Common myeloid progenitor, CD34-positive (primary cell): ENCODE data around the gene AMBP.

Experiments
- CTCF ChIA-PET: fragments of 350-600 bp; sonication (Branson Sonifier 250); formaldehyde crosslinking; loops from one replicate; lab custom pipeline; 2021; ENCODE audit warnings: antibody characterized with exemption; lab: Charles Lee
- POLR2A ChIA-PET: fragments of 350-600 bp; sonication (Branson Sonifier 250); formaldehyde crosslinking; loops from one replicate; lab custom pipeline; 2021; ENCODE audit warnings: antibody characterized with exemption; lab: Charles Lee
- DNase-seq, 3 donors: peaks; one replicate each; pipeline versions ENCODE4 v3.0.0 to v3.0.0-alpha.2; 2013
- H3K27ac ChIP-seq, 2 experiments: 1 replicate in 1 of 2; 2 replicates in 1 of 2; pipeline ENCODE4 v1.7.0; 2013; ENCODE audit warnings: inconsistent platforms in 2 of 2, low read length in 2 of 2, mild to moderate bottlenecking in 2 of 2, low read depth in 1 of 2, moderate library complexity in 1 of 2; ENCODE audit not compliant: severe bottlenecking in 2 of 2, insufficient read depth in 1 of 2, poor library complexity in 1 of 2
- H3K27me3 ChIP-seq, 5 experiments: replicated peaks in 2 of 5; 1 replicate in 3 of 5; 2 replicates in 2 of 5; pipeline versions ENCODE4 v1.6.1 to v1.7.0; 2013; ENCODE audit warnings: low read length in 4 of 5, mild to moderate bottlenecking in 2 of 5, moderate library complexity in 2 of 5, inconsistent platforms in 1 of 5; ENCODE audit not compliant: insufficient read depth in 5 of 5, control insufficient read depth in 4 of 5
- H3K36me3 ChIP-seq, 4 experiments: 1 replicate in 2 of 4; 2 replicates in 2 of 4; pipeline versions ENCODE4 v1.6.1 to v1.7.0; 2013; ENCODE audit warnings: low read length in 3 of 4, control low read depth in 1 of 4, mild to moderate bottlenecking in 1 of 4; ENCODE audit not compliant: control insufficient read depth in 4 of 4, insufficient read depth in 4 of 4
- H3K4me1 ChIP-seq, 4 experiments: 1 replicate in 3 of 4; 2 replicates in 1 of 4; pipeline versions ENCODE4 v1.6.1 to v1.7.1; 2013; ENCODE audit warnings: low read length in 3 of 4, mild to moderate bottlenecking in 3 of 4, control low read depth in 1 of 4, inconsistent platforms in 1 of 4, moderate library complexity in 1 of 4; ENCODE audit not compliant: control insufficient read depth in 4 of 4, insufficient read depth in 4 of 4; ENCODE audit errors: control extremely low read depth in 1 of 4
- H3K4me3 ChIP-seq, 7 experiments: 1 replicate in 4 of 7; 2 replicates in 3 of 7; pipeline versions ENCODE4 v1.5.1 to v1.7.0; 2013; ENCODE audit warnings: mild to moderate bottlenecking in 7 of 7, low read length in 6 of 7, moderate library complexity in 6 of 7, inconsistent platforms in 2 of 7, low read depth in 2 of 7, control low read depth in 1 of 7; ENCODE audit not compliant: insufficient read depth in 4 of 7, control insufficient read depth in 1 of 7; ENCODE audit errors: extremely low read depth in 1 of 7
- H3K9me3 ChIP-seq, 5 experiments: 1 replicate in 4 of 5; 2 replicates in 1 of 5; pipeline versions ENCODE4 v1.6.1 to v1.7.1; 2013; ENCODE audit warnings: low read length in 4 of 5, mild to moderate bottlenecking in 2 of 5, inconsistent platforms in 1 of 5, low read depth in 1 of 5, moderate library complexity in 1 of 5; ENCODE audit not compliant: control insufficient read depth in 4 of 5, insufficient read depth in 2 of 5; ENCODE audit errors: control extremely low read depth in 1 of 5
- WGBS: methylation state at CpG from one replicate; pipeline ENCODE4 v1.1.5; 2013; ENCODE audit not compliant: insufficient coverage; 5-methylcytosine and 5-hydroxymethylcytosine counted together

Gene AMBP

DNA sequence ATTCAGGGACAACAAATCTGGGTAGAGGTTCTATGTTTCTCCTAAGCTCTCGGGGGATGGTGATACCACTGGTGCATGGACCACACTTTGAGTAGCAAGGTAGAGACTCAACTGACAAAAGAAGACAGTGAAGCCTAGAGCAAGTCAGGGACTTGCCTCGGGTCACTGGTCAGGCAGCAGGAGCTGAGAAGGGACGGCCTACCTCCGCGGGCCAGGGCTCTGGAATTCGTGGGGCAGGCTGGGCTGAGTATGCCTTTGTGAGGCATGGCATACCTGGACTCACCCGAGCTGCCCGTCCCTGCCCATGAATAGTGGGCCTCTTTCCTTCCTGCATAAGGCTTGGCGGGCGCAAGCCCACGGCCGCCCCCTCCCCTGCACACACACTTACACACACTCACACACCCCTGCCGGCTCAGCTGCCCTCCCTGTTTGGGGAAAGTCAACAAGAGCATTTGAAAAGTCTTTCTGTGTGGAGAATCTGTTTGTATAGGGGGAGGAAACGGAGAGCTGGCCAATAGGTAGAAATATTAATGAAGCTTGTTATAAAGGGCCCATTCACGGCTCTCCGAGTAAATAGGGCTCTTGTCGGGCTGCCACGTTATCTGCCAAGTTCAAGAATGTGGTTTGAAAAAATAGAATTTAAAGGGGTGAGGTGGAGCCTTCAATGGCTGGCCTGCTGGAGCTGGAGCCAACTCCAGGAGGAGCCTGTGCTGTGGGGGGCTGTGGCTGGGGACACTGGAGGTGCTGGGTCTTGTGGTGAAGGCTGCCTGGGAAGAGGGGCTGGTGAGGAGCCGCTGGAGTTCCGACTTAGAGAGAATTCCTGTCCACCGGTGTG is 40.1 kb upstream of the AMBP start:
- WGBS, result 73% methylated on average over 14 of the region's 21 CpGs
- no peak for DNase-seq
- Histone ChIP-seq H3K4me3 (no peak overlapping the region), H3K27ac (no peak overlapping the region), H3K27me3 (peaks cover 0 to 30% (median 5%) of the 10 kb centered on the region in 5 experiments), H3K36me3 (no peaks in the 10 kb centered on the region), H3K4me1 (no peaks in the 10 kb centered on the region), H3K9me3 (no peaks in the 10 kb centered on the region)
- POLR2A ChIA-PET, result no interaction called here
- CTCF ChIA-PET, result interaction anchor here (0.8 to 1.1 kb wide), 2 partner anchors 10 to 16 kb away, joined by 3 read pairs; no protein-coding TSS in a partner anchor

- H3K36me3 ChIP-seq, result no peaks in the 10 kb centered on the region
- no peak overlapping the region for H3K27ac ChIP-seq
- no peak for DNase-seq
- peaks cover 0 to 31% (median 5%) of the 10 kb centered on the region in 5 experiments for H3K27me3 ChIP-seq
- ChIA-PET CTCF (interaction anchor here (1.1 kb wide), 1 partner anchor 17 kb away, joined by 3 read pairs; no protein-coding TSS in a partner anchor), POLR2A (no interaction called here)
- no peaks in the 10 kb centered on the region for H3K4me1 ChIP-seq
- no peaks in the 10 kb centered on the region for H3K9me3 ChIP-seq
- WGBS, result 98% methylated on average over 6 of the region's 7 CpGs
- H3K4me3 ChIP-seq, result no peak overlapping the region
Observed at GRCh38 chr9:114117614-114117995, 39.5 kb upstream of the AMBP start.

DNA sequence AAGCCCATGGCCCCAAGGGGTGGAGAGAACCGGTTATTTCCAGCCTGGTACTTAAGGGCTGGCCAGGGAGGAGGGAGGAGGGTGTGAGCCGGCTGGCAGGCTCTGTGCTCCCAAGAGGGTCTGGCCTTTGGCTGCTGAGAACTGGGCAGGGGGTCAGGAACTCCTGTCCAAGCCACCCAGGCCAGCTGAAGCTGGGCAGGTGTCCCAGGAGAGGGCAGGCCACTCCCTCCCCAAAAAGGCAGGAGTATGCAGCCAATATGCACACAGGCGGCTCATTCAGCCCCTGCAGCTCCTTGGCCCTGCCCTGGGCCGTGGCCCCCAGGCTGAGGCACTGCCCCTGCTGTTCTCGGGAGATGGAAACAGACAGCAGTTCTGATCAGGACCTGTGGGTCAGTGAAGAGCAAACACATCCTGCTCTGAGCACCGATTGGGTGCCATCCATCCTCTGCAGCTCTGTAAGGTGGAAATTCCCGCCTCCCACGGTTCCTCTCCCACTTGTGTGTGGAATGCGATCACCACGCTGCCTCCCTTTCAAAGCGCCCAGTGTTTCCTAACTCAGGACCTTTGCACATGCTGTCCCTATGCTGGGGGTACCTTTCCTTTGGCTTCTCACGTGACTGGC is 38.1 kb upstream of the AMBP start:
- no peak for DNase-seq
- no peak overlapping the region for H3K27ac ChIP-seq
- 94% methylated on average over 12 of the region's 12 CpGs for WGBS
- no peaks in the 10 kb centered on the region for H3K36me3 ChIP-seq
- no peak overlapping the region for H3K4me3 ChIP-seq
- ChIA-PET POLR2A (no interaction called here), CTCF (interaction anchor here (0.9 to 1.0 kb wide), 2 partner anchors 8 to 17 kb away, joined by 3 to 4 read pairs; partner anchors contain the start of gene KIF12)
- no peaks in the 10 kb centered on the region for H3K9me3 ChIP-seq
- H3K27me3 ChIP-seq, result peaks cover 0 to 33% (median 6%) of the 10 kb centered on the region in 5 experiments
- no peaks in the 10 kb centered on the region for H3K4me1 ChIP-seq

DNA sequence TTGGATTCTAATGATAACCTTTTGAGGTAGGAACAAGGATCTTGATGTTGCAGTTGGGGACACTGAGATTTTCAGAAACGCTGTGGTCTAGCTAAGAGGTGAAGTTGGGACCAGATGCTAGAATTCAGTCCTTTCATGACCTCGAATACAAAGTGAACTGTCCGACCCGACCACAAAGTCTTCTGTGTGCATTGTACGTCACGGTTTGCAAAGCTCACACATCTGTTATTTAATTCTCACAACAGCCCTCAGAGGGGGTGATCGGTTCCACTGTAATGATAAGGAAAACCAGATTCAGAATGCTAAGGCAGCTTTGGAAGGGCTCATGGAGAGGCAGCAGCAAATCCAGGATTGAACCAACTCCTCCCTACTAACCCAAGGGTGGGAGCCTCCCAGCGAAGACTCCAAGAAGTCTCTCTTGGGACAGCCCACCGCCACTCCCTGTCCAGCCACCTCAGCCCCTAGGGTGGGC is 37.6 kb upstream of the AMBP start:
- H3K9me3 ChIP-seq, result no peaks in the 10 kb centered on the region
- no peaks in the 10 kb centered on the region for H3K4me1 ChIP-seq
- no peaks in the 10 kb centered on the region for H3K36me3 ChIP-seq
- DNase-seq, result no peak
- ChIA-PET CTCF (interaction anchor here (0.8 to 0.9 kb wide), 2 partner anchors 9 to 17 kb away, joined by 3 read pairs; partner anchors contain the start of gene KIF12), POLR2A (no interaction called here)
- H3K27me3 ChIP-seq, result peaks cover 0 to 33% (median 6%) of the 10 kb centered on the region in 5 experiments
- 95% methylated on average over 8 of the region's 9 CpGs for WGBS
- no peak overlapping the region for H3K27ac ChIP-seq
- no peak overlapping the region for H3K4me3 ChIP-seq

DNA sequence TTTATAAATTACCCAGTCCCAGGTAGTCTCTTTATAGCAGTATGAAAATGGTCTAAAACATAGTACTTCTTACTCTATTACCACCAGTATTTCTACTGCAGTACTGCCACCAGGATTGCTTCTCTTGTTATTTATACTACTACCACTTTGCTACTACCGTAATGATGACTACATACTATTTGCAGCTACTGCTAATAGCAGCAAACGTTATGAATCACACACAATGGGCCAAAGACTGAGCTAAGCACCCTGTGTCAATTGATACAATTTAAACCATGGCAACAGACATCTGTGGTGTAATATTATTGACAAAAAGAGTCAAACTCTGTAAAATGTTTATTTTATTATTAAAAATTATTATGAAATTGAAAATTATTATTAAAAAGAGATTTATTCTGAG is 36.3 kb upstream of the AMBP start:
- Histone ChIP-seq H3K9me3 (no peaks in the 10 kb centered on the region), H3K27ac (no peak overlapping the region), H3K4me1 (no peaks in the 10 kb centered on the region), H3K27me3 (peaks cover 0 to 30% (median 6%) of the 10 kb centered on the region in 5 experiments), H3K4me3 (no peak overlapping the region), H3K36me3 (no peaks in the 10 kb centered on the region)
- WGBS, result 100% methylated on average over 2 of the region's 2 CpGs
- ChIA-PET POLR2A (no interaction called here), CTCF (no interaction called here)
- DNase-seq, result no peak

DNA sequence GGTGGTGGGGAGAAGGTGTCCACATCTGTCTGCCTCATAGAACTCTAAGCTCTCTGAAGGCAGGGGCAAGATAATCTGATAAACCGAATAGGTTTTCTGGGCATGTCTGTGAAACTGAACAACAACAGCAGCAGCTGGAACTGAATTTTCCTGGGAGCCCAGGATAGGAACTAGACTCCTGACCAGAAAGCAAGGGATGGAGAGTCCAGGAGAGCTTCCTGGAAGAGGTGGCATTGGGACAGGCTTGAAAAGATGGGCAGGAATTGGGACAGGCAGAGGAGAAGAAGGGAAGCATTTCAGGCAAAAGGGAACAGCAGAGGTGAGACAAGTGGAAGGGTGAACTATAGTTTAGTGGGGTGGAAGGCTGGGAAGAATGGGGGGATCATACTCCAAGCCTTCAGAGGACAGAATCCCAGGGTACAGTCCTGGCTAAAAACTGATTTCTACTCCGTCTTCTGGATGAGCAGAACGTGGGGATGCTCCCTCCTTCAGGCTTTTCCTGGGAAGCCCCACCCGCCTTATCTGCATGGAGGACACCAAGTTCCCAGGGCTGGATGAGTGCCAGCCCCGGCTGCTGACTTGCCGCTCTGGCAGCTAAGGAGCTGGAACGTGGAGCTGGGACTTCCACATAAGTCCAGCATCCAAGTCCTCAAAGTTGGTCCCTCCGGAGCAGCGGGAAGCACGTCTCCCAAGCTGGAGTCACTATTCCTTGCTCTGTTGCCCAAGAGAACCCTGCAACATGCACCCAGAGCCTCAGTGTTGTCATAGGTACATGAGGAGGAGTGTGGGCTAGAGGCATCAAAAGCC is 34.9 kb upstream of the AMBP start:
- CTCF ChIA-PET, result interaction anchor here (0.7 to 1.4 kb wide), 2 partner anchors 10 to 940 kb away, joined by 3 to 5 read pairs; no protein-coding TSS in a partner anchor
- H3K4me3 ChIP-seq, result no peak overlapping the region
- DNase-seq, result no peak

More for the DNA sequence above, 34.9 kb upstream of the AMBP start:
- H3K36me3 ChIP-seq, result no peaks in the 10 kb centered on the region
- H3K27ac ChIP-seq, result no peak overlapping the region
- H3K4me1 ChIP-seq, result no peaks in the 10 kb centered on the region
- WGBS, result 74% methylated on average over 7 of the region's 10 CpGs
- peaks cover 0 to 20% (median 2%) of the 10 kb centered on the region in 5 experiments for H3K27me3 ChIP-seq
- POLR2A ChIA-PET, result interaction anchor here (0.6 to 0.7 kb wide), 2 partner anchors 30 to 536 kb away, joined by 3 read pairs; no protein-coding TSS in a partner anchor
- no peaks in the 10 kb centered on the region for H3K9me3 ChIP-seq
